K562 (cell line): ENCODE data around the gene WNT3. TPM values are rescaled to one million over a fixed set of nuclear protein-coding genes. Genes with fewer than 3 reads are reported as not detected.
"Not testable (repeated sequence)": the region's sequence is repeated elsewhere in the genome, so short reads cannot be mapped to it uniquely, and the experiment has no call there.

Experiments
- ATAC-seq: fragments of 200-7000 bp; cut with Tn5 transposase; 3 replicates; pipeline ENCODE4 v1.9.1; 2020; ENCODE audit warnings: moderate library complexity
- BruUV-seq: library from RNA; stranded (reverse); fragments of 400-500 nt; replicated peaks from 2 replicates; lab custom pipeline; 2021; lab: Mats Ljungman, UMichigan
- CTCF ChIA-PET: fragments of 300-600 bp; formaldehyde crosslinking; extraction: SDS; loops from one replicate; lab custom pipeline; 2021; ENCODE audit warnings: low intra/inter-chr PET ratio; lab: Yijun Ruan, JAX
- POLR2A ChIA-PET: fragments of 300-600, 350-650 bp; sonication (Branson Sonifier 250); formaldehyde crosslinking; extraction: SDS; loops from one replicate; lab custom pipeline; 2021; ENCODE audit warnings: antibody characterized with exemption, inconsistent platforms; lab: Yijun Ruan, JAX
- DNase-seq, 4 experiments: peaks; one replicate each; pipeline versions ENCODE4 v3.0.0 to v3.0.0-alpha.2; 2011 to 2018; ENCODE audit warnings: low spot score in 3 of 4, mixed read lengths in 3 of 4; ENCODE audit errors: extremely low read depth in 1 of 4
- FAIRE-seq: peaks from 2 replicates; lab custom pipeline; 2011; peaks lifted over from hg19 to GRCh38; lab: Jason Lieb, UNC
- H2AFZ ChIP-seq: 2 replicates; pipeline ENCODE4 v1.6.0; 2011; ENCODE audit warnings: low read depth, low read length, control low read depth, inconsistent platforms
- H3K27ac ChIP-seq: fragments of 200-600 bp; 3 replicates; pipeline ENCODE4 v1.8.0; 2011; ENCODE audit warnings: low read depth, mild to moderate bottlenecking, control low read depth, inconsistent platforms, low read length, moderate library complexity, mixed read lengths; ENCODE audit errors: extremely low read depth
- H3K27me3 ChIP-seq, 2 experiments: fragments of 300-600 bp in 1 of 2; 2 replicates in 1 of 2; 3 replicates in 1 of 2; pipeline versions ENCODE4 v1.6.0 to v1.8.0; 2011; ENCODE audit warnings: inconsistent platforms in 2 of 2, low read length in 2 of 2, mild to moderate bottlenecking in 1 of 2, mixed read lengths in 1 of 2, moderate library complexity in 1 of 2; ENCODE audit not compliant: control insufficient read depth in 2 of 2, insufficient read depth in 2 of 2
- H3K36me3 ChIP-seq: fragments of 300-600 bp; 3 replicates; pipeline ENCODE4 v1.8.0; 2011; ENCODE audit warnings: mild to moderate bottlenecking, low read length, inconsistent platforms; ENCODE audit not compliant: control insufficient read depth, insufficient read depth
- H3K4me1 ChIP-seq, 2 experiments: fragments of 200-600 bp in 1 of 2; replicated peaks in 1 of 2; 2 replicates in 1 of 2; 3 replicates in 1 of 2; pipeline versions ENCODE4 v1.5.1 to v1.8.0; 2011; ENCODE audit warnings: inconsistent platforms in 2 of 2, low read length in 2 of 2, mild to moderate bottlenecking in 1 of 2, mixed read lengths in 1 of 2, moderate library complexity in 1 of 2; ENCODE audit not compliant: control insufficient read depth in 2 of 2, insufficient read depth in 2 of 2
- H3K4me2 ChIP-seq: 2 replicates; pipeline ENCODE4 v1.6.1; 2011; ENCODE audit warnings: low read length, control low read depth, inconsistent platforms, mixed read lengths; ENCODE audit not compliant: insufficient read depth
- H3K4me3 ChIP-seq: fragments of 200-600 bp; sonication (generic), shearing (Covaris generic); 2 replicates; pipeline ENCODE4 v1.5.1; 2016; ENCODE audit warnings: control low read depth, inconsistent platforms
- H3K79me2 ChIP-seq: fragments of 200-600 bp; 3 replicates; pipeline ENCODE4 v1.8.0; 2011; ENCODE audit warnings: low read length, inconsistent platforms; ENCODE audit not compliant: control insufficient read depth, insufficient read depth
- H3K9ac ChIP-seq, 2 experiments: 2 replicates each; pipeline versions ENCODE4 v1.6.0 to v1.6.1; 2011; ENCODE audit warnings: low read depth in 2 of 2, low read length in 2 of 2, control low read depth in 1 of 2, inconsistent platforms in 1 of 2, mild to moderate bottlenecking in 1 of 2, mixed read lengths in 1 of 2; ENCODE audit not compliant: insufficient read depth in 1 of 2
- H3K9me1 ChIP-seq: one replicate; pipeline ENCODE4 v1.6.0; 2011; ENCODE audit warnings: inconsistent platforms, mild to moderate bottlenecking, low read length, moderate library complexity; ENCODE audit not compliant: control insufficient read depth, insufficient read depth
- H3K9me3 ChIP-seq: replicated peaks from 2 replicates; pipeline ENCODE4 v1.5.1; 2011; ENCODE audit warnings: low read depth, low read length, inconsistent platforms; ENCODE audit not compliant: control insufficient read depth, insufficient read depth
- H4K20me1 ChIP-seq: replicated peaks from 2 replicates; pipeline ENCODE4 v1.6.1; 2011; ENCODE audit warnings: low read length, inconsistent platforms, mixed read lengths; ENCODE audit not compliant: control insufficient read depth, insufficient read depth
- CAMTA2 ChIP-seq: fragments of 250-450 bp; sonication (Bioruptor Pico); conservative IDR thresholded peaks from 2 replicates; pipeline ENCODE4 v1.5.1; 2022
- ELK3 ChIP-seq: fragments of 450-650 bp; formaldehyde crosslinking; IDR thresholded peaks from 2 replicates; pipeline ENCODE4 v1.4.0; 2020; ENCODE audit warnings: mild to moderate bottlenecking
- FOSL1 ChIP-seq: fragments of 200-800 bp; sonication (Bioruptor generic); conservative IDR thresholded peaks from 2 replicates; pipeline ENCODE4 v1.6.1; 2016; ENCODE audit warnings: missing genetic modification characterization, missing compliant biosample characterization
- PBX2 ChIP-seq, 2 experiments: IDR thresholded peaks in 1 of 2; conservative IDR thresholded peaks in 1 of 2; 2 replicates each; pipeline ENCODE4 v1.6.1; 2016; ENCODE audit warnings: low read depth in 2 of 2, mild to moderate bottlenecking in 1 of 2, missing compliant biosample characterization in 1 of 2, missing genetic modification characterization in 1 of 2, moderate library complexity in 1 of 2
- SIX5 ChIP-seq, 2 experiments: IDR thresholded peaks; 2 replicates each; pipeline ENCODE4 v1.6.1; 2011; ENCODE audit warnings: low read length in 2 of 2, borderline replicate concordance in 1 of 2, low read depth in 1 of 2, mild to moderate bottlenecking in 1 of 2, moderate library complexity in 1 of 2; ENCODE audit not compliant: insufficient read depth in 1 of 2
- TCF7 ChIP-seq: sonication (generic); IDR thresholded peaks from 2 replicates; pipeline ENCODE4 v1.6.1; 2016; ENCODE audit warnings: antibody characterized with exemption, borderline replicate concordance
- ZNF395 ChIP-seq: fragments of 200-800 bp; sonication (Bioruptor generic); IDR thresholded peaks from 2 replicates; pipeline ENCODE4 v1.6.1; 2017; ENCODE audit warnings: missing genetic modification characterization, missing compliant biosample characterization
- WGBS: fragments of 100-300 bp; shearing (Covaris generic); methylation state at CpG from one replicate; pipeline ENCODE4 v1.1.6; 2016; ENCODE audit warnings: low coverage, mixed read lengths; ENCODE audit not compliant: insufficient coverage; ENCODE audit errors: missing lambda C conversion rate; 5-methylcytosine and 5-hydroxymethylcytosine counted together
- in situ Hi-C: fragments of 300-500 bp; cut with MboI; formaldehyde crosslinking; loops from 4 replicates; pipeline ENCODE4 v1.15.0; 2018; ENCODE audit warnings: inconsistent platforms, mixed read lengths
- intact Hi-C: fragments of 100-400 bp; cut with micrococcal nuclease; formaldehyde crosslinking; loops from 2 replicates; pipeline ENCODE4 v1.14.2; 2022
- polyA plus RNA-seq, 8 experiments: library from polyadenylated mRNA; depleted of rRNA in 4 of 8; stranded (reverse) in 5 of 8; unstranded in 3 of 8; fragments of >200 nt; fragmentation: Nextera tagmentation in 2 of 8; fragmentation: Illumina TruSeq in 1 of 8; extraction: Ambion mirVana in 2 of 8; extraction: Trizol in 1 of 8; gene quantifications; 2 replicates each; pipeline versions ENCODE4 v1.2.1 to v1.2.3, GENCODE V29; 2011 to 2014; ENCODE audit warnings: inconsistent platforms in 1 of 8, missing spikeins in 1 of 8
- total RNA-seq, 7 experiments: library from RNA; depleted of rRNA in 6 of 7; stranded (reverse); fragments of >200 nt in 6 of 7; fragmentation: Illumina TruSeq in 2 of 7; extraction: Trizol in 2 of 7; gene quantifications; 2 replicates each; pipeline versions ENCODE4 v1.2.1 to v1.2.3, GENCODE V29; 2011 to 2021; ENCODE audit warnings: low replicate concordance in 1 of 7

The WNT3 gene
- total and polyA plus RNA-seq, 9 of the 15 experiments (the other 6 are each of a cell fraction or from before 2014, with no cell fraction given), result 1.5 to 6.1 (median 3.3) TPM

- no peak for TF ChIP-seq TCF7
- TF ChIP-seq FOSL1, result peak; percentile 58; the same call in 1 of the 2 replicates
- TF ChIP-seq SIX5 (IDR thresholded peaks at IDR 0.05; ENCODE audit: borderline replicate concordance in 1 of 2, insufficient read depth in 1 of 2, low read depth in 1 of 2, low read length in 2 of 2), result no peak
- TF ChIP-seq, all 486 proteins: peak for 11
Observed at GRCh38 chr17:46758614-46759013, 59.9 kb downstream of the WNT3 start (continued).

GRCh38 chr17:46757588-46757987, 60.9 kb downstream of the WNT3 start:
- peaks cover 43% of the 10 kb centered on the region; the same call in 2 of the 3 replicates for H3K36me3 ChIP-seq
- intact Hi-C loops, H3K27ac ChIP-seq, DNase-seq, H3K9me1 ChIP-seq, FAIRE-seq, H3K9me3 ChIP-seq, H4K20me1 ChIP-seq, H3K4me3 ChIP-seq, H3K9ac ChIP-seq, H3K27me3 ChIP-seq, BruUV-seq, CTCF ChIA-PET, ATAC-seq, H2AFZ ChIP-seq, H3K4me2 ChIP-seq, H3K79me2 ChIP-seq, H3K4me1 ChIP-seq: not testable (repeated sequence)
- WGBS, result 63% methylated on average over 4 of the region's 4 CpGs
- in situ Hi-C loops, result loop anchor here (25.0 kb wide), 1 partner anchor 320 kb away; no protein-coding TSS in a partner anchor
- POLR2A ChIA-PET, result interaction anchor here (1.3 kb wide), 1 partner anchor 9 kb away, joined by 4 read pairs; no protein-coding TSS in a partner anchor

- Histone ChIP-seq H3K4me2 (no peak overlapping the region), H3K27me3 (no peaks in the 10 kb centered on the region), H3K27ac (no peak overlapping the region), H4K20me1 (no peaks in the 10 kb centered on the region), H3K9me1 (no peaks in the 10 kb centered on the region), H2AFZ (no peak overlapping the region), H3K4me3 (no peak overlapping the region), H3K36me3 (peaks cover 49% of the 10 kb centered on the region), H3K4me1 (no peaks in the 10 kb centered on the region; a peak in 1 of 5 replicates), H3K79me2 (no peaks in the 10 kb centered on the region), H3K9me3 (no peaks in the 10 kb centered on the region), H3K9ac (no peak overlapping the region)
- in situ Hi-C loops (loop anchor here (25.0 kb wide), 1 partner anchor 320 kb away; no protein-coding TSS in a partner anchor), intact Hi-C loops (no loop called here)
- no peak for FAIRE-seq
- no peak for DNase-seq
- POLR2A ChIA-PET, result interaction anchor here (0.5 to 1.7 kb wide), 3 partner anchors 8 to 16 kb away, joined by 3 to 6 read pairs (median 3); no protein-coding TSS in a partner anchor
- WGBS, result 74% methylated on average over 2 of the region's 2 CpGs
- no peak for ATAC-seq
- no TSS peak for BruUV-seq
- CTCF ChIA-PET, result no interaction called here
- no peak for TF ChIP-seq CAMTA2 (CRISPR knock-in tag)
- no peak for TF ChIP-seq PBX2 (CRISPR knock-in tag; IDR thresholded peaks at IDR 0.05; ENCODE audit: low read depth)
- TF ChIP-seq PBX2 (tag; conservative IDR thresholded peaks at IDR 0.05; ENCODE audit: low read depth), result no peak
- TF ChIP-seq ELK3 (CRISPR knock-in tag), result no peak
- no peak for TF ChIP-seq ZNF395
Observed at GRCh38 chr17:46756861-46757260, 61.6 kb downstream of the WNT3 start.
